ENCODE results near the gene PDE4DIP. TPM values are rescaled to one million over a fixed set of nuclear protein-coding genes. Genes with fewer than 3 reads are reported as not detected.
A peak's percentile ranks its signal among the peaks of the same experiment; 100 is the strongest.
"Not testable (repeated sequence)": the region's sequence is repeated elsewhere in the genome, so short reads cannot be mapped to it uniquely, and the experiment has no call there.

PDE4DIP gene
- total RNA-seq, 1 donor from 2014 or later = 153 TPM

- H3K9me3 ChIP-seq; H3K27ac ChIP-seq; H3K36me3 ChIP-seq; intact Hi-C loops (cut with DNase I); DNase-seq; H3K27me3 ChIP-seq (ENCODE audit: low read depth); H3K4me1 ChIP-seq; H3K4me3 ChIP-seq: not testable (repeated sequence)
- ATAC-seq = peak in 1 of 2 donors; percentile 38
Observed at GRCh38 chr1:148886293-148886692, 42.1 kb downstream of the PDE4DIP start.

DNA sequence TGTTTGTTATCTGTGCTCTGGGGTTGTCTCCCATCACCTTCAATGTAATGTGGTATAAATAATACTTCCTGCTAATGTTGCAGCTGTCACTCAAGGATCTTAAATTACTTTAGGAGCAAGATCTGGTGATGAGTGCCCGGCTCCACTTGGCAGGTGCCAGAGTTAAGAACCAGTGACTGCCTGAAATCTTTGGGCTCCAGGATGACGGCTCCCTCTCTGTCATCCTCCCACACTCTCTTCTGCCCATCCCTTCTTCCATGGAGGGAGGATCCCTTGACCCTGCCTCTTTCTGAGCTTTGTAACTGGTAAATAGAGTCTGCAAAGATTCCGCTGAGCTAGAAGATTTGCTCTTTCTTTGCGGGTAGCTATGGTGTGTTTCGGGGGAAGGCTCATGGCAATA is 44.4 kb downstream of the PDE4DIP start:
- intact Hi-C loops (cut with DNase I); H3K4me3 ChIP-seq; H3K4me1 ChIP-seq; H3K27ac ChIP-seq; H3K27me3 ChIP-seq (ENCODE audit: low read depth); DNase-seq; ATAC-seq; H3K9me3 ChIP-seq; H3K36me3 ChIP-seq: not testable (repeated sequence)

GRCh38 chr1:148889267-148890074 is 45.2 kb downstream of the PDE4DIP start:
- H3K4me1 ChIP-seq; H3K9me3 ChIP-seq; H3K27me3 ChIP-seq (ENCODE audit: low read depth); intact Hi-C loops (cut with DNase I); H3K36me3 ChIP-seq; DNase-seq; H3K4me3 ChIP-seq; H3K27ac ChIP-seq: not testable (repeated sequence)
- peak; percentile 17 to 35 for ATAC-seq

DNA sequence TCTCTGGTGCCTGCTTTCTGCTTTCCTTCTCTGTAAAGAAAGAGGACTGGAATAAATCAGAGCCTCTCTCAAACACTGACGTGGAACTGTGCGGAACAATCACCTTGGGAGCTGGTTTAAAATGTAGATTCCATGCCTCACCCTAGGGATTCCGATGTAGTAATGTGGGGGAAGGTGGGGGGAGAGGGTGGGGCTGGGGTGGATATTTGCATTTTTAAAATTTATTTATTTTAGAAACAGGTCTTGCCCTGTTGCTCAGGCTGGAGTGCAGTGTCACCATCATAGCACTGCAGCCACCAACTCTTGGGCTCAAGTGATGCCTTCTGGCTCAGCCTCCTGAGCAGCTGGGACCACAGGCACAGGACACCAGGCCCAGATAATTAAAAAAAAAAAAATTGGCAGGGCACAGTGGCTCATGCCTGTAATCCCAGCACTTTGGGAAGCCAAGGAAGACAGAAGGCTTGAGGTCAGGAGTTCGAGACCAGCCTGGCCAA is 45.9 kb downstream of the PDE4DIP start:
- DNase-seq; intact Hi-C loops (cut with DNase I); H3K4me1 ChIP-seq; H3K27ac ChIP-seq; H3K4me3 ChIP-seq; H3K36me3 ChIP-seq; H3K27me3 ChIP-seq (ENCODE audit: low read depth); H3K9me3 ChIP-seq: not testable (repeated sequence)
- peak; percentile 66 to 74 for ATAC-seq

DNA sequence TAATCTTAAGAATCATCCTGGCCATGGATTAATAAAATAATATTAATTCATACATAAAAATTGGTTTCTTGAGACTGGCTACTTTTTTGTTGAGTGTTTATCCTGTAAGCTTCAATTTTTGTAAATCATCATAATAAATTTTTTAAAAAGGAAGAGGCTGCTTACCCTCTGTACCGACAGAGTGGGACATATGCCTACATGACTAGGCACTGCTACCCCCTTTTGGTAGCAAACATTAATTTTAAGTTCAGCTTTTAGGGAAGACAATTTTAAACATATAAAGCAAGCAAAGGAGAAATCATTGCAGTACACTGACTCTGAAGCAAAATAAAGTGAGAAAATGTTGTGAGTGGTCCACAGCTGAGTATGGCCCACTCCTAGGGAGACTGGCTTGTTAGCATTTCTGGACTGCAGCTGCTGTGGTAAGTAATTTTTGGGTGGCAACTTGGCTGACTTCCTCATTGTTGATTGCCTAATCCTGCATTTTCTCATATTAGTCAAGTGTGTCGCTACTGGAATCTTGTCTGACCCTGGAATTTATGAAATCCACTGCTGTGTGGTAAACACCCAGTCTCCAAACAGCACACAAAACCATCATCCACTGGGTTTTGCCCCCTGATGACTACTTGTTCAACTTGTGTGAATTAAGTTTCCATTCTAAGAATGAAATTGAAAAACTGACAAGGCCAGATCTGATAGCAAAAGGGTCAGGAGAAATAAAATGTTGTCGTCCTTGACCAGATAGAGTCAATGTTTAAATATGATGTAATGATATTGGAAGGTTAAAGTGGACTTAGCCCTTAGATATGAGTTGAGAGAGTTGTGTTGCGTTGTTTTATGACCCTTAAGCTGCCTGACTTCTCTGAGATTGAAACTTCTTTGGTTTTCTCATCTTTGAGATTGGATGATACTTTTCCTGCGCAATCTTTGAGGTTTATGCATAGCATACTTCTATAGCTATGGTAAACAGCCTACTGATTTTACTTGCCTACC is 50.4 kb downstream of the PDE4DIP start:
- H3K36me3 ChIP-seq; H3K4me1 ChIP-seq; intact Hi-C loops (cut with DNase I); H3K4me3 ChIP-seq; DNase-seq; H3K27me3 ChIP-seq (ENCODE audit: low read depth); H3K27ac ChIP-seq; H3K9me3 ChIP-seq: not testable (repeated sequence)
- ATAC-seq = peak; percentile 79 to 83

GRCh38 chr1:148900026-148900425 is 55.8 kb downstream of the PDE4DIP start:
- intact Hi-C loops (cut with DNase I); DNase-seq: not testable (repeated sequence)
- ATAC-seq = peak; percentile 70 to 81

DNA sequence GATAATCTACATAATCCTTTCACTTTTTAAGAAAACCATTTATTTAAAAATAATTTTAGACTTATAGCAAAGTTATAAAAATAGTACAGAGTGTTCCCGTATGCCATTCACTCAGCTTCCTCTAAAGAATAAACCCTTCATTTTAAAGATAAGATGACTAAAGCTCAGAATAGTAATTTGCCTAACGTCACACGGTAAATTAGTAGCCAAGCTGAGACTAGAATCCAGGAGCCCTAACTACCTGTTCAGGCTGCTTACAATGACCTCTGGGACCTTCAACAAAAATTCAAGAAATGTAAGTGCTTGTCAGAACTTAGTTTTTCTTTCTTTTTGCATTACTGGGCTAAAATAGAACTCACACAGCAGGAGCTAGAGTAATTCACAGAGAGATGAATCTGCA is 56.5 kb downstream of the PDE4DIP start:
- peak overlapping the region; percentile 68 for H3K27ac ChIP-seq
- H3K4me3 ChIP-seq; H3K27me3 ChIP-seq (ENCODE audit: low read depth); H3K9me3 ChIP-seq; H3K36me3 ChIP-seq; DNase-seq; intact Hi-C loops (cut with DNase I); H3K4me1 ChIP-seq: not testable (repeated sequence)
- peak; percentile 38 to 73 for ATAC-seq

More at GRCh38 chr1:148900026-148900425, 55.8 kb downstream of the PDE4DIP start:
- H3K36me3 ChIP-seq; H3K27me3 ChIP-seq (ENCODE audit: low read depth); H3K9me3 ChIP-seq; H3K4me3 ChIP-seq; H3K27ac ChIP-seq; H3K4me1 ChIP-seq: not testable (repeated sequence)

- H3K4me1 ChIP-seq; intact Hi-C loops (cut with DNase I); H3K27me3 ChIP-seq (ENCODE audit: low read depth); H3K36me3 ChIP-seq; H3K9me3 ChIP-seq; DNase-seq; H3K4me3 ChIP-seq: not testable (repeated sequence)
- ATAC-seq = peak; percentile 99 to 100
- peak overlapping the region; percentile 68 for H3K27ac ChIP-seq
Observed at GRCh38 chr1:148901150-148901952, 57.1 kb downstream of the PDE4DIP start.

- intact Hi-C loops (cut with DNase I); ATAC-seq; H3K4me3 ChIP-seq; H3K4me1 ChIP-seq; H3K27me3 ChIP-seq (ENCODE audit: low read depth); H3K9me3 ChIP-seq; H3K27ac ChIP-seq; DNase-seq; H3K36me3 ChIP-seq: not testable (repeated sequence)
Observed at GRCh38 chr1:148901953-148902341, 57.7 kb downstream of the PDE4DIP start.

DNA sequence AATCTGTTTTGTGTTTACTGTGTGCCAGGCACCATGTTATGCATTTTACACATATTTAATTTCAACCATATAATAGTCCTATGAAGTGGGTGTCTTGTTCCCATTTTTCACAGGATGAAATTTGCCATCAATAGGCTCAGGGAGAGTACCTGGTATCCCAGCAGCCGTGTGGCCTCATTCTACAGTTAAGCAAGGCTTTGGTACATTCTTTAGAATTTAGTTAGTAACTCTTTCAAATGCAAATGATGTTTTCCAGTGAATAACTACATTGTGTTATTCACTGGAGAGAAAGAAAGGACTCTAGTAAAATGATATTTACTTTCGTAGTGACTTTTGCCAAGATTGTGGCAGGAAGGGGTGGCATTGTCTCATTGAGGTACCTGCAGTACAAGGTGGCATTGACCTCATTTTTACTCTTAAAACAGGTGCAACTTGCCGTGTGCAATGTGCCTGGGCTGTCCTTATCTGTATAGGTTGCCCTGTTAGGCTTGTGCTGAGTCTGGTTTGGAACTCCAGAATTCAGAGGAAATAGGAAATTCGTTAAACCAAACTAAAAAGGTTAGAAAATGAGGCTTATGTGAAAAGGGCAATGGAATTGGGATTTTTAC is 65.1 kb downstream of the PDE4DIP start:
- ATAC-seq; H3K27ac ChIP-seq; H3K36me3 ChIP-seq; H3K4me1 ChIP-seq; H3K4me3 ChIP-seq; DNase-seq; intact Hi-C loops (cut with DNase I); H3K27me3 ChIP-seq (ENCODE audit: low read depth); H3K9me3 ChIP-seq: not testable (repeated sequence)

DNA sequence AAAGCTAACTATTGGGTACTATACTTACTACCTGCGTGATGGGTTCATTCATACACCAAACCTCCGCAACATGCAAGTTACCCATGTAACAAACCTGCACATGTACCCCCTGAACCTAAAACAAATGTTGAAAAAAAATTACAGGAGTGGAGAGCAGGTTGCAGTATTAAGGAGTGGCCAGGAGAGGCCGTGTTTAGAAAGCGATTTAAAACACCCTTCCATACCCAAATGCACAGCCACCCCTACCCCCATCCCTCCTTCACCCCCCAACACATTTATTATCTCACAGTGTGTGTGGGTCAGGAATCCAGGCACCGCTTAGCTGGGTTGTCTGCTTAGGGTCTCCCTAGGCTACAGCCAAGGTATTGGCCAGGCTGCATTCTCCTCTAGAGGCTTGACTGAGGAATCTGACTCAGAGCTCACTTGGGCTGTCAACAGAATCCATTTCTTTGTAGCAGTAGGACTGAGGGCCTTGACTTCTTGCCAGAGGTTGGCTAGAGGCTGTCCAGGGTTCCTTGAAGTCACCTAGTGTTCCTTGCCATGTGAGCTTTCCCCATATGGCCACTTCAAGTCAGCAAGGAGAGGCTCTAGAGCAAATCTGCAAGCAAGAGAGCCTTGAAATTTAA is 67.2 kb downstream of the PDE4DIP start:
- H3K4me3 ChIP-seq; H3K36me3 ChIP-seq; H3K4me1 ChIP-seq; DNase-seq; H3K9me3 ChIP-seq; H3K27me3 ChIP-seq (ENCODE audit: low read depth); intact Hi-C loops (cut with DNase I); H3K27ac ChIP-seq: not testable (repeated sequence)
- peak; percentile 90 to 91 for ATAC-seq

DNA sequence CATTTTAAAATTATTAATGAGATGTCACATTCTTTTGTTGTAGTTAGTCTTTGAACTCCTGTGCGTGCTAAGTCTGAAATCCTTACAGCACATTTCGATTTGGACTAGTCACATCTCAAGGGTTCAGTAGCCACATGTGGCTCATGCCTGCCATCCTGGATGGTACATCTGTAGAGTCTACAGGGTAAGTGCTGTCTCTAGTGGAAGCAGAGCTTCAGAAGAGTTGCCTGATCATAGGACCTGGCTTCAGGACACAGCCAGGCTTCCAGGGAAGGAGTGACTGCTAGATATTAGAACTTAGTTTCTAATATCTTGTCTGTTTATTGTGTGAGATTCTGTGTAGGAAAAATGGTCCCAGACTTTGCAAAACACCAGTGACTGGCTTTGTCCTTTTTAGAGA is 72.0 kb downstream of the PDE4DIP start:
- H3K9me3 ChIP-seq; ATAC-seq; H3K4me1 ChIP-seq; H3K27ac ChIP-seq; H3K4me3 ChIP-seq; intact Hi-C loops (cut with DNase I); DNase-seq; H3K27me3 ChIP-seq (ENCODE audit: low read depth); H3K36me3 ChIP-seq: not testable (repeated sequence)

All from lower lobe of right lung (tissue), 2 donors.